SU-DHL-6 (cell line): ENCODE measurements around the gene FANCF.

Experiments used
- CTCF ChIP-seq: fragments of 200-600 bp; sonication (generic); IDR thresholded peaks from one replicate; pipeline ENCODE4 v1.5.1; 2017; ENCODE audit warnings: antibody characterized with exemption, mild to moderate bottlenecking, low read length, moderate library complexity; ENCODE audit not compliant: insufficient read depth, poor library complexity, severe bottlenecking
- EZH2phosphoT487 ChIP-seq: fragments of 200-600 bp; sonication (generic), shearing (Covaris generic); conservative IDR thresholded peaks from 2 replicates; pipeline ENCODE4 v1.6.1; 2018; ENCODE audit warnings: mild to moderate bottlenecking, antibody characterized with exemption, low read length, moderate library complexity, mixed read lengths

GRCh38 chr11:22669368-22669767, 43.7 kb upstream of the FANCF start:
- no peak for TF ChIP-seq CTCF
- TF ChIP-seq EZH2phosphoT487: no peak
